Motor neuron (in vitro differentiated cells): ENCODE measurements around the gene CCDC154. TPM values are rescaled to one million over a fixed set of nuclear protein-coding genes. Genes with fewer than 3 reads are reported as not detected.

Source experiments
- ATAC-seq, 8 experiments: fragments of 200-7000 bp; cut with Tn5 transposase; replicated peaks in 6 of 8; 2 replicates each; pipeline ENCODE4 v1.8.0; 2021; ENCODE audit warnings: mild to moderate bottlenecking in 8 of 8, moderate library complexity in 8 of 8
- H3K27ac ChIP-seq, 2 donors: fragments of 250-450 bp; sonication (Bioruptor Pico); 2 replicates each; pipeline ENCODE4 v1.9.0; 2021; ENCODE audit warnings: antibody characterized with exemption in 2 of 2, mild to moderate bottlenecking in 2 of 2, moderate library complexity in 1 of 2
- H3K4me1 ChIP-seq, 2 donors: fragments of 250-450 bp; sonication (Bioruptor Pico); replicated peaks in 1 of 2; 2 replicates each; pipeline ENCODE4 v1.6.1; 2021; ENCODE audit warnings: antibody characterized with exemption in 2 of 2, mild to moderate bottlenecking in 2 of 2, moderate library complexity in 1 of 2
- H3K4me3 ChIP-seq, 5 donors: fragments of 250-450 bp; sonication (Bioruptor Pico); 2 replicates each; pipeline ENCODE4 v1.9.0; 2021; ENCODE audit warnings: antibody characterized with exemption in 5 of 5, mild to moderate bottlenecking in 5 of 5, moderate library complexity in 4 of 5
- WGBS, 10 experiments: fragments of 450-650 bp; shearing (Covaris generic); methylation state at CpG; one replicate each; pipeline ENCODE4 v1.0.0; 2022; 5-methylcytosine and 5-hydroxymethylcytosine counted together
- in situ Hi-C, 9 experiments: fragments of 400-800 bp; cut with MboI; loops; one replicate each; pipeline ENCODE4 v1.15.0; 2021; ENCODE audit warnings: low sequenced_read_pairs in 9 of 9, low pct_unique_long_range_greater_than_20kb in 2 of 9; ENCODE audit not compliant: unreplicated experiment in 9 of 9
- total RNA-seq, 8 experiments: library from RNA; unstranded; fragments of 300-600 nt; gene quantifications; 2 replicates each; pipeline versions ENCODE4 v1.2.3 to v1.2.4, GENCODE V29; 2022

Gene CCDC154
- total RNA-seq, 8 experiments from 2014 or later = 0.13 to 1.4 (median 0.64) TPM

GRCh38 chr16:1435921-1436697 lies 8.2 kb downstream of the CCDC154 start:
- H3K27ac ChIP-seq = no peak overlapping the region
- in situ Hi-C loops = no loop called here
- H3K4me3 ChIP-seq = no peak overlapping the region
- H3K4me1 ChIP-seq = peaks cover 0 to 9% of the 10 kb centered on the region in 2 donors
- 71 to 93% methylated on average over 3 to 9 of the region's 32 CpGs; no CpG with 5 or more reads in 8 of the 10 experiments for WGBS, 10 experiments
- peak in 3 of 8 experiments; percentile 11 to 39 (median 16) for ATAC-seq

- H3K27ac ChIP-seq = no peak overlapping the region
- in situ Hi-C loops = no loop called here
- 92 to 100% (median 100%) methylated on average over 1 to 6 of the region's 40 CpGs; no CpG with 5 or more reads in 6 of the 10 experiments for WGBS, 10 experiments
- H3K4me1 ChIP-seq = peaks cover 6 to 21% of the 10 kb centered on the region in 2 donors
- H3K4me3 ChIP-seq = no peak overlapping the region
- ATAC-seq = no peak
These were observed 9.4 kb downstream of the CCDC154 start for GRCh38 chr16:1434644-1435592.

GRCh38 chr16:1433756-1434155 lies 10.6 kb downstream of the CCDC154 start:
- in situ Hi-C loops = no loop called here
- H3K27ac ChIP-seq = no peak overlapping the region
- WGBS, 10 experiments = 40% methylated on average over 3 of the region's 22 CpGs; no CpG with 5 or more reads in 9 of the 10 experiments
- peaks cover 6 to 22% of the 10 kb centered on the region in 2 donors for H3K4me1 ChIP-seq
- ATAC-seq = peak in 2 of 8 experiments; percentile 4 to 22
- H3K4me3 ChIP-seq = no peak overlapping the region

- Histone ChIP-seq H3K27ac (no peak overlapping the region), H3K4me3 (no peak overlapping the region), H3K4me1 (peaks cover 6 to 22% of the 10 kb centered on the region in 2 donors)
- WGBS, 10 experiments = no CpG with 5 or more reads among the region's 14 CpGs
- ATAC-seq = no peak
- in situ Hi-C loops = no loop called here
These were observed 11.1 kb downstream of the CCDC154 start for GRCh38 chr16:1433263-1433560.

GRCh38 chr16:1432388-1433262 lies 11.7 kb downstream of the CCDC154 start:
- no peak for ATAC-seq
- H3K27ac ChIP-seq = no peak overlapping the region
- in situ Hi-C loops = no loop called here
- peaks cover 6 to 22% of the 10 kb centered on the region in 2 donors for H3K4me1 ChIP-seq
- no peak overlapping the region for H3K4me3 ChIP-seq
- 76% methylated on average over 12 of the region's 63 CpGs; no CpG with 5 or more reads in 9 of the 10 experiments for WGBS, 10 experiments

GRCh38 chr16:1431497-1432270 lies 12.7 kb downstream of the CCDC154 start:
- H3K4me3 ChIP-seq = no peak overlapping the region
- no peak overlapping the region for H3K27ac ChIP-seq
- H3K4me1 ChIP-seq = peaks cover 6 to 22% of the 10 kb centered on the region in 2 donors
- in situ Hi-C loops = no loop called here
- ATAC-seq = no peak
- 40% methylated on average over 1 of the region's 20 CpGs; no CpG with 5 or more reads in 9 of the 10 experiments for WGBS, 10 experiments

GRCh38 chr16:1430759-1431496 lies 13.4 kb downstream of the CCDC154 start, which contains the start of gene PERCC1:
TSS of gene PERCC1 (plus strand) at chr16:1431078. CDS start at chr16:1432594, 1,516 bp downstream.
- no peak within 1 kb of the TSS for H3K4me3 ChIP-seq
- in situ Hi-C loops = no loop called here
- H3K27ac ChIP-seq = no peak within 1 kb of the TSS
- WGBS, 10 experiments = 47 to 90% (median 56%) methylated on average over 2 to 10 of the region's 35 CpGs; no CpG with 5 or more reads in 7 of the 10 experiments
- H3K4me1 ChIP-seq = peaks cover 6 to 22% of the 10 kb centered on the region in 2 donors
- ATAC-seq = peak in 5 of 8 experiments; percentile 10 to 74 (median 22)

- ATAC-seq = peak in 1 of 8 experiments; percentile 5
- peaks cover 6 to 22% of the 10 kb centered on the region in 2 donors for H3K4me1 ChIP-seq
- WGBS, 10 experiments = no CpG with 5 or more reads among the region's 14 CpGs
- in situ Hi-C loops = no loop called here
- H3K27ac ChIP-seq = no peak overlapping the region
- no peak overlapping the region for H3K4me3 ChIP-seq
These were observed 14.1 kb downstream of the CCDC154 start for GRCh38 chr16:1430214-1430758.

GRCh38 chr16:1429631-1430030 lies 14.7 kb downstream of the CCDC154 start:
- H3K4me1 ChIP-seq = peaks cover 6 to 22% of the 10 kb centered on the region in 2 donors
- no peak overlapping the region for H3K4me3 ChIP-seq
- no peak overlapping the region for H3K27ac ChIP-seq
- in situ Hi-C loops = no loop called here
- WGBS, 10 experiments = 40 to 100% (median 80%) methylated on average over 1 of the region's 13 CpGs; no CpG with 5 or more reads in 7 of the 10 experiments
- no peak for ATAC-seq

- H3K27ac ChIP-seq = no peak overlapping the region
- in situ Hi-C loops = no loop called here
- peak in 1 of 8 experiments; percentile 12 for ATAC-seq
- peaks cover 6 to 21% of the 10 kb centered on the region in 2 donors for H3K4me1 ChIP-seq
- WGBS, 10 experiments = 20 to 100% (median 70%) methylated on average over 1 to 2 of the region's 11 CpGs; no CpG with 5 or more reads in 4 of the 10 experiments
- H3K4me3 ChIP-seq = no peak overlapping the region
These were observed 15.3 kb downstream of the CCDC154 start for GRCh38 chr16:1429012-1429411.

- WGBS, 10 experiments = 35% methylated on average over 7 of the region's 21 CpGs; no CpG with 5 or more reads in 9 of the 10 experiments
- in situ Hi-C loops = no loop called here
These were observed 15.8 kb downstream of the CCDC154 start for GRCh38 chr16:1428511-1428910.

More at GRCh38 chr16:1428511-1428910, 15.8 kb downstream of the CCDC154 start:
- Histone ChIP-seq H3K4me1 (peaks cover 6 to 19% of the 10 kb centered on the region in 2 donors), H3K27ac (no peak overlapping the region), H3K4me3 (no peak overlapping the region)
- ATAC-seq = peak in 5 of 8 experiments; percentile 20 to 86 (median 81)
